Right hindlimb (tissue), 1 donor: Measurements from ENCODE around the gene SLC2A3.
A peak's percentile ranks its signal among the peaks of the same experiment; 100 is the strongest.
"Not testable (repeated sequence)": the region's sequence is repeated elsewhere in the genome, so short reads cannot be mapped to it uniquely, and the experiment has no call there.

Experiments used
- DNase-seq: peaks from one replicate; pipeline ENCODE4 v3.0.0-alpha.2; 2018

The SLC2A3 gene

DNA sequence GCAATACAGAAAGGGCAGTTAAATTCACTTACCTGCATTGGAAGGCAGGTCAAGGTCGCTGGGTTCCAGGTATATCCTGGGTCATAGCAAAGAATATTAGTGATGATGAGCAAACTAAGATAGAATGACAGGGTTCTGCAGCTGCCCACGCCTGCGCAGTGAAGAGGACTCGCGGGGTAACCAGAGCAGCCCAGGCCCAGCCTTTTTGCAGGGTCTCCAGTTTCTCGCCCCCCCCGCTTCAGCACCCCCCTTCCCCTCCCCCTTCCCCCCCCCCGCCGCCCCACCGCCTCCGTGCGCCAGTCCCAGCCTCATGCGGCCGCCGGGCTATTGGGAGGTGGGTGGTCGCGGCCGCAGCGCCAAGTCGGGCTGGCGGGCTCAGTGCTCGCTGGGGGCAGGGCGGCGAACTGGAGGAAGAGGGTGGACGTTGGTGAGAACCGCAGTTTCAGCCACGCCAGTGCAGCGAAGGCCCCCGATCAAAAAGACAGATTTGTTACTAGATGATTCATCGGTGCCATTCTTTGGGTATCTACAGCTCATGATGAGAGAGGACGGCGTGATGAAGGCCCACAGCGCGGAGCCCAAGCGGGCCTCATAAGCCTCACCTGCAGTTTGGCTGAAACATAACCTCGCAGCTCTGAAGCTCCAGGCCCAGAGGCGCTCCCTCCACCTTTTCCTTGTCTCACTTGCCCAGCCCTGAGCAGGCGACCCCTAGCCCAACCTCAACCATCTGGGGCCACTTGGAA, 20.2 kb downstream of the SLC2A3 start:
- DNase-seq, result peak; percentile 37

DNA sequence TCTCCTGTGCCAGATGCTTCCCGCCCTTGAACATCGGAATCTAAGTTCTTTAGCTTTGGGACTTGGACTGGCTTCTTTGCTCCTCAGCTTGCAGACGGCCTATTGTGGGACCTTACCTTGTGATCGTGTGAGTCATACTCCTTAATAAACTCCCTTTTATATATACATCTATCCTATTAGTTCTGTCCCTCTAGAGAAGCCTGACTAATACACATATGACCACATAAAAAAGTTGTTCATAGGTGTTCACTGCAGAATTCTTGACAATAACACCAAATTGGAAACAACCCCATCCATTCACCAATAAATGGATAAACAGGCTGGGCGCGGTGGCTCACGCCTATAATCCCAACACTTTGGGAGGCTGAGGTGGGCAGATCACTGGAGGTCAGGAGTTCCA, 25.9 kb downstream of the SLC2A3 start:
- DNase-seq, result not testable (repeated sequence)

DNA sequence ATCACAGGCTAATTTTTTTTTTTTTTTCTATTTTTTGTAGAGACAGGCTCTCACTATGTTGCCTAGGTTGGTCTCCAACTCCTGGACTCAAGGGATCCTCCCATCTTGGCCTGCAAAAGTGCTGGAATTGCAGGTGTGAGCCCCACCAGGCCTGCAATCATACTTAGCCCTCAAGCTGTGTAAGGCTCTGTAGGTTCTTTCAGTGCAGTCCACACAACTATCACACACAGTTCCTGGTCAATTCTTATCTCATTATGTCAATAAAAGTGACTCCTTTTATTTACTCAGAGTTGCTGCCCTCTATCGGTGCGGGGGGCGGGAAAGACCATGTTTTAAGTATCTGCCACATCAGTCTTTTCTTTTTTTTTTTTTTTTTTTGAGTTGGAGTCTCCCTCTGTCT, 29.0 kb downstream of the SLC2A3 start:
- no peak for DNase-seq

DNA sequence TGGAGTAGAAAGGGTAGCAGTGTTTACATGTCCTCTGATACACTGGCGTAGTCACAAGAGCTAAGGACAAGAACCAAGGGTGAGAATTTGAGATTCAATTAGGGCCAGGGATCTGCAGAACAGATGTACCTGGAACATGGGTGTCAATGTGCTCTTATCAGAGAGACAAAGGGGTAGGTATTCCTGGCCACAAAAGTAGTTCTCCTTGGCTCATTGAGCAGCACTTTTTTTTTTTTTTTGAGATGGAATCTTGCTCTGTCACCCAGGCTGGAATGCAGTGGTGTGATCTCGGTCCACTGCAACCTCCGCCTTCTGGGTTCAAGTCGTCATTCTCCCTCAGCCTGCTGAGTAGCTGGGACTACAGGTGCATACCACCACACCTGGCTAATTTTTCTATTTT, 29.7 kb downstream of the SLC2A3 start:
- not testable (repeated sequence) for DNase-seq

DNA sequence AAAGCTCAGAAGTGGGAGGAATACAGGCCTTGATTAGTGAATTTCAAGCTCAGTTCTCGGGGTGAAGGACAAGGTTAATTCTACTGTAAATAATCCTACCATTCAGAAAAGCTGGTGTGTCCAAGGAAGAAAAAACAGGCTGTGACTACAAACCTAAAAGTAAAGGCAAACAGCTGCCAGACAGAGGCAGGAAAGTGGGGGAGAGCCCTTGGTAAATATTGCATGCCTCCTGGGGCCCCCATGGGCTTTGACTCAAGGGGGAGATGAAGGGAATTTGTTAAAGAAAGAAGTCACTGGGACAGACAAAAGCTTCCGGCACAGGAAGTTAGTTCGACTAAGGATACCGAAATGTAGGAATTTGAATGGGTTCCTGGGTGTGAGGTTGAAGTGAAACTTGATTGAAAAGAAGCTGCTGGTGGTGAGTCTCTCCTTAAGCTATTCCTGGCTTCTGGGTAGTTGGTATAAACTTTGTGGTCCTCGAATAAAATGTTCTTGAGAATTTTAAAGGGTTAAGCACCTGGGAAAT, 30.3 kb downstream of the SLC2A3 start:
- DNase-seq, result not testable (repeated sequence)

DNA sequence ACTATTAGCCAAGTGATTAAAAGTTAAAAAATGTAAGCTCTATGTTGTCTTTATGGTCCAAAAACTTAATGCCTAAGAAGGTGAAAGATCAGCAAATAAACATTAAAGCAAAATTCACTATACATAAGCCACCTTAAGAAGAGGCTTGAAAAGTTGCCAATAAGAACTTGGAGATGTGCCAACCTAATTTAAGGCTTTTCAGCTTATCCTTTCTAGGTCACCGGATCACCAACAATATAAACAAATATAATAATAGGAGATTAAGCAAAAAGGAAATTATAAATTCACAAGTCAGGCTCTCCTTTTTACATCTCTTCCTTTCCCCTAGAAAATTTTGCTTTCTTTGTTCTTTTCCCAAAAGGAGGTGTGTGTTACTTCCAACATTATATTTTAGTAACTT, 30.9 kb downstream of the SLC2A3 start:
- no peak for DNase-seq

DNA sequence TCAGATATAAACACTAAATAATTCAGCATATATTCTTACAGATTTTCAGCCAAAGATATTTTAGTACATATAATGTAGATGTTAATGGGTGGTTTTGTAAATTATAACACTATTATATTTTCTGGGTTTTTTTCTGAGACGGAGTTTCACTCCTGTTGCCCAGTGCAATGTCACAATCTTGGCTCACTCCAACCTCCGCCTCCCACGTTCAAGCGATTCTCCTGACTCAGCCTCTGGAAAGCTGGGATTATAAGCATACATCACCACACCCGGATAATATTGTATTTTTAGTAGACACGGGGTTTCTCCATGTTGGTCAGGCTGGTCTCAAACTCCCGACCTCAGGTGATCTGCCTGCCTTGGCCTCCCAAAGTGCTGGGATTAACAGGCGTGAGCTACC, 33.6 kb downstream of the SLC2A3 start:
- DNase-seq, result not testable (repeated sequence)

DNA sequence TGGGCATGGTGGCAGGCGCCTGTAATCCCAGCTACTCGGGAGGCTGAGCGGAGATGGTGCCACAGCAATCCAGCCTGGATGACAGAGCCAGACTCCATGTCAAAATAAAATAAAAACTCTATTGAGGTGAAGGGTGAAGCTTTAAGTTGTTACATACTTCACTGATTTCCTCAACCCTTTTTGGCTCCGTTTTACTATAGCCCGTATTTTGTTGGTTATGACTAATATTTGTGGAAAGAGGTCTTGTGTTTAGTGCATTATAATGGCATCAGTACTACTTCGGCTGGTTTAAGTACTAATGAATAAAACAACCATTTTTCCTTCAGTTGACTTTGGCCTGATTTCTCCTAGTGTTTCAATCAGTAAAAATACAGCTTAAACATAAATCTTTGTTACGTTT, 36.2 kb downstream of the SLC2A3 start:
- no peak for DNase-seq

DNA sequence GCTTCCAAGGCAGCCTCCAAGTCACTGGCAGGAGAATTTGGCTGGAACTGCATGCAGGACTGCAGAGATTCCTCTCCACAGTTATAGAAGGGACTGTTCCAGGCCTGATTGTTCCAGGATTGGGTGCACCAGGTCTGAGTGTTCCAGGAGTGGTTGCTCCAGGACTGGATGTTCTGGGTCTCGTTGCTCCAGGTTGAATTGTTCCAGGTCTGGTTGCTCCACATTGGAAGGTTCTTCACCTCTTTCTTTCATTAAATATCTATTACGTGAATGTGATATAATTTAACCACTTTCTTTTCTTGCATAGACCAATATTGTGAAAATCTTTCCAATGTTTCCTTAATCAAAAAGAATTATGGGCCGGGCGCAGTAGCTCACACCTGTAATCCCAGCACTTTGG, 39.3 kb downstream of the SLC2A3 start:
- not testable (repeated sequence) for DNase-seq

DNA sequence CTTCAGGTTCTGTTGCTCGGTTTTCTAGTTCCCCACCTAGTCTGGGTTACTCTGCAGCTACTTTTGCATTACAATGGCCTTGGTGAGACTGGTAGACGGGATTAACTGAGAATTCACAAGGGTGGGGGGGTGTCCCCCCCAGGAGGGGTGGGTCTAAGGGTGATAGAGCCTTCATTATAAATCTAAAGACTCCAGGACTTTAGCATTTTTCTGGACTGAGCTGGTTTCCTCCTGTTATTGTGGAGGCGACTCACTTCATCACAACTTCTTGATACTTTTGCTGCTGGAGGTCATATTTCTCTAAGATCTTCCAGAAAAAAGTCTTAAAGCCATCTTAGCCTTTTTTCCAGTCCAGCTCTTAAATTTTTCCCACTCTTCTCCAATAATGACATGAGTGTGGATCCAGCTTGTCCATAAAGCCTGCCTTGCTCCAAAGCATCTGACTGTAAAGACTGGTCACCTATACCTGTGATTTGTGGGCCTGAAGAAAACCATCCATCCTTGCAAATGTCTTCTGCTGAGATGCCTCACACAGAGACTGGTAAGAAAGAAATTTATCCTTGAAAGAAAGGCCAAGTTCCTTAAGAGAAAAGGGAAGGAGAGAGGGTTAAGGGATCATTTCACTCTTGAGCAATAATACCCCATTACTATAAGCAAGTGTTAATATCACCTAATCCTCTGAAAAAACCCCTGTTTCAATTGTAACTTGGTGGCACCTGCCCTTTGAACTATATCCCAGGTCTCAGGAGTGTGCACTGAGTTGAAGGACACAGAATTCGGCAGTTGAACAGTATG, 43.6 kb downstream of the SLC2A3 start:
- DNase-seq, result no peak

DNA sequence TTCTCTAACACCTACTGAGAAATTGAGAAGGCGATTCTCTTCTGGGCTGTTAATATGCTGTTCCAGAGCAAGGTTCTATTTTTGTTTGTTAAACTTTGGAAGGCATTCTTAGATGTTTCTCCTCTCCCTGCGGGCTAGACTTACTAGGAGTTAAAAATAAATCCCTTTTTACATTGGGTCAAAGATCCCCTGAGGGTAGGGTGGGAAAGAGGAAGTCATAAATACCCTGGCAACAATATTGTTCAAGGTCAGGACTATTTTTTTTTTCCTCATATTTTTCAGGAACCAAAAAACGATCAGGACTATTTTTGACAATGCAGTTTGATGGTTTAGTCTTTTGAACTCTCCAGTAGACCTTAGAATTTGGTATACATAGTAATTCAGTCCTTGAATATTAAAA, 51.3 kb downstream of the SLC2A3 start:
- no peak for DNase-seq

DNA sequence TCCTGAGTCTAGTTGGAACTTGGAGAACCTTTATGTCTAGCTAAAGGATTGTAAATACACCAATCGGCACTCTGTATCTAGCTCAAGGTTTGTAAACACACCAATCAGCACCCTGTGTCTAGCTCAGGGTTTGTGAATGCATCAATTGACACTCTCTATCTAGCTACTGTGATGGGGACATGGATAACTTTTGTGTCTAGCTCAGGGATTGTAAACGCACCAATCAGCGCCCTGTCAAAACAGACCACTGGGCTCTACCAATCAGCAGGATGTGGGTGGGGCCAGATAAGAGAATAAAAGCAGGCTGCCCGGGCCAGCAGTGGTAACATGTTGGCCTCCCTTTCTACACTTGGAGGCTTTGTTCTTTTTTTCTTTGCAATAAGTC, 54.3 kb downstream of the SLC2A3 start:
- not testable (repeated sequence) for DNase-seq

DNA sequence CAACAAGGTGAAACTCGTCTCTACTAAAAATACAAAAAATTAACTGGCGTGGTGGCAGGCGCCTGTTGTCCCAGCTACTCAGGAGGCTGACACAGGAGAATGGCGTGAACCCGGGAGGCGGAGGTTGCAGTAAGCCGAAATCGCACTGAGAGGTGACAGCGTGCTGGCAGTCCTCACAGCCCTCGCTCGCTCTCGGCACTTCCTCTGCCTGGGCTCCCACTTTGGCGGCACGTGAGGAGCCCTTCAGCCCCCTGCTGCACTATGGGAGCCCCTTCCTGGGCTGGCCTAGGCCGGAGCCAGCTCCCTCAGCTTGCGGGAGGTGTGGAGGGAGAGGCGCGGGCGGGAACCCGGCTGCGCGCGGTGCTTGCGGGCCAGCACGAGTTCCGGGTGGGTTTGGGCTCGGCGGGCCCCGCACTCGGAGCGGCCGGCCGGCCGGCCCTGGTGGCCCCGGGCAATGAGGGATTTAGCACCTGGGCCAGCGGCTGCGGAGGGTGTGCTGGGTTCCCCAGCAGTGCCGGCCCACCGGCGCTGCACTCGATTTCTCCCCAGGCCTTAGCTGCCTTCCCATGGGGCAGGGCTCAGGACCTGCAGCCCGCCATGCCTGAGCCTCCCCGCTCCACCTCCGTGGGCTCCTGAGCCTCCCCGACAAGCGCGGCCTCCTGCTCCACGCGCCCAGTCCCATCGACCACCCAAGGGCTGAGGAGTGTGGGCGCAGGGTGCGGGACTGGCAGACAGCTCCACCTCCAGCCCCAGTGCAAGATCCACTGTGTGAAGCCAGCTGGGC, 54.8 kb downstream of the SLC2A3 start:
- not testable (repeated sequence) for DNase-seq

DNA sequence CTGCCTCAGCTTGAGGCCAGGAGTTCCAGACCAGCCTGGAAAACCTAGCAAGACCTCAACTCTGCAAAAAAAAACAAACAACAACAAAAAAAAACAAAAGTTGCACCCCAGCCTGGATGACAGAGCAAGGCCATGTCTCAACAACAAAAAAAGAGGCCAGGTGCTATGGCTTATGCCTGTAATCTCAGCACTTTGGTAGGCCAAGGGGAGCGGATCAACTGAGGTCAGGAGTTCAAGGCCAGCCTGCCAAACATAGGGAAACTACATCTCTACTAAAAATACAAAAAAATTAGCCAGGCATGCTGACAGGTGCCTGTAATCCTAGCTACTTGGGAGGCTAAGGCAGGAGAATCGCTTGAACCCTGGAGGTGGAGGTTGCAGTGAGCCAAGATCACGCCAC, 56.7 kb downstream of the SLC2A3 start:
- no peak for DNase-seq

DNA sequence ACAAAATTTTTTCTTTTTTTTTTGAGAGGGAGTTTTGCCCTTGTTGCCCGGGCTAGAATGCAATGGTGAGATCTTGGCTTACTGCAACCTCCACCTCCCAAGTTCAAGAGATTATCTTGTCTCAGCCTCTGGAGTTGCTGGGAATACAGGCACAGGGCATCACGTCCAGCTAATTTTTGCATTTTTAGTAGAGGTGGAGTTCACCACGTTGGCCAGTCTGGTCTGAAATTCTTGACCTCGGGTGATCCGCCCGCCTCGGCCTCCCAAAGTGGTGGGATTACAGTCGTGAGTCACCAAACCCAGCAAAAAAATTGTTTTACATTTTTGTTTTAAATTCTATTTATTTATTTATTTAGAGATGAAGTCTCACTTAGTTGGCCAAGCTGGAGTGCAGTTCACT, 58.6 kb downstream of the SLC2A3 start:
- no peak for DNase-seq

DNA sequence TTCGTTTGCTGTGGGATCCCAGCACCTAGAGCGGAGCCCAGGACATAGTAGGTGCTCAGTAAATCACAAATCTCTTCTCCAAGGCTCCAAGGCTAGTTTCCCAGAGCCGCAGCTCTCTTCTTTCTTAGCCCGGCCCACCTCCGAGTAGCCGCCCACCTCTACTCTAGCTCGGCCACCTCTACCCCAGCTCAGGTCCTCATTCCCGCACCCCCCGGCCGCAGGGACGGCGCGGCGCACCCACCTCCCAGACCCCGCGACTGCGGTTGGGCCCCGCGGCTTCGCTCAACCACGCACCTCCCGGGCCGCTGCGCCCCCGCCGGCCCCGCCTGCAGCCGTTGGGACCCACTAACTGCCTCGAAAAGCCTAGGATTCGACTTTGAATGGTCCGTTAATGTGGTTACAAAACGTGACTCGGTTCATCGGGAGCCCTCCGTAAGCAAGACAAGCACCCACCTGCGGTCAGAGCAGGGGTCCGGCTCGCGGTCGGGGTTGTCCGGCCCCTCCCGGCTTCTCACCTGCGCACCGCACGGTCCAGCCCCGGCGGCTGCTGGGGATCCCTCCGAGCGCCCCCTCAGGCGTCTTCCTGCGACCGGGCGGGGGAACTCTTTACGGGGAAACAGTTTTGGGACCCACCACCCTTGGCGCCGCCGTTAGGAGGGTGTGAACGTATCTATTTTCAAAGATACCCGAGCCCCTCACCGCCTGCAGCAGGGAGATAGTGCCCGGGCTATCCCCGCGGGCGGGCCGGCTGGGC, 63.2 kb downstream of the SLC2A3 start, which contains the start of gene SLC2A14:
SLC2A14 (minus strand) TSS at position 350 of the 754 bp plus-strand sequence. CDS start 3,035 bp downstream, outside the sequence.
- no peak for DNase-seq

DNA sequence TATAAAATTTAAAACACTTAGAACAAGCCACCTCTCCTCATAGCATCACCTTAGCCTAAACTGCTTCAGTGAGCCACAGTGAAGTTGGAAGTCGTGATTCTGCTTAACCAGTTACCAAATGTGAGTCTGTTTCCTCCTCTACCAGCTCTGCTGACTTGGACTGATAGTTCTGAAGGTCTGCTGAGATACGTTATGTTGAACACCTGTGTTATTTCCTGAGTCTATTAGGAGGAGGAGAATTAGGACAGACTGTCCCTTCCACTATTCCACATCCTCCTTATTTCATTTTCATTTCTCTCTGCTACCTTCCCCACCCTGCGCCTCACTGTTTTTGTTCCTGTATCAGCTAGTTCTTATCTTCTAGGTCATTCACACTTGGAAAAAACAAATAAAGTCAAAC, 65.7 kb downstream of the SLC2A3 start:
- DNase-seq, result no peak
